Panc1 (cell line): Measurements from ENCODE around the gene ZNF135.

Experiments used
- POLR2AphosphoS5 ChIP-seq: IDR thresholded peaks from 2 replicates; pipeline ENCODE4 v1.6.1; 2012; ENCODE audit warnings: mild to moderate bottlenecking, low read depth, low read length, moderate library complexity
- SIN3A ChIP-seq: IDR thresholded peaks from 2 replicates; pipeline ENCODE4 v1.6.1; 2012; ENCODE audit warnings: low read depth, mild to moderate bottlenecking, low read length, moderate library complexity, borderline replicate concordance; ENCODE audit not compliant: insufficient read depth
- TCF7L2 ChIP-seq: IDR thresholded peaks from 2 replicates; pipeline ENCODE4 v1.6.1; 2011; ENCODE audit warnings: mild to moderate bottlenecking, low read depth, low read length, inconsistent platforms
- TF ChIP-seq, protein P1 (sequence below): fragments of 450-650 bp; IDR thresholded peaks from 2 replicates; pipeline ENCODE4 v1.5.1; 2017; ENCODE audit warnings: mild to moderate bottlenecking
- TF ChIP-seq, protein P2 (sequence below), 2 experiments: IDR thresholded peaks; 2 replicates each; pipeline ENCODE4 v1.6.1; 2011 to 2012; ENCODE audit warnings: low read depth in 2 of 2, control low read depth in 1 of 2, low read length in 1 of 2, mild to moderate bottlenecking in 1 of 2, moderate library complexity in 1 of 2; ENCODE audit not compliant: insufficient read depth in 1 of 2

DNA sequence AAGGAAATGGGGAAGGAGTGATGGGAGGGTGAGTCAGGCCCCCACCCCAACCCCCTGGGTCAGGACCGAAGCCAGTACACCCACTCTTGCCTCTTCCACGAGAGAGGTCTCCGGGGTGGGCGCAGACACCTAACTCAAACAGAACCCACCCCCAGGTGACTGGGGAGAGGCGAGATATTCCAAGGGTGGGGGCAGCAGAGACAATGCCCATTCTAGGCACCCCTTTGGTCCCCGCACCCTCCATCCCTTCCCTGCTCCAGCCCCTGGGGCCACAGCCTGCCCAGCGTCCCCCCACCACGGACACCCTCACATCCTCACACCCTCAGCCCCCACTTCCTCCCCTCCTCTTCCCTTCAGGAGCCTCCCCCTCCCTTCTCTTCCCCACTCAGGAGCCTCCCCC lies 38.3 kb downstream of the ZNF135 start:
- TF ChIP-seq, protein P1, sequence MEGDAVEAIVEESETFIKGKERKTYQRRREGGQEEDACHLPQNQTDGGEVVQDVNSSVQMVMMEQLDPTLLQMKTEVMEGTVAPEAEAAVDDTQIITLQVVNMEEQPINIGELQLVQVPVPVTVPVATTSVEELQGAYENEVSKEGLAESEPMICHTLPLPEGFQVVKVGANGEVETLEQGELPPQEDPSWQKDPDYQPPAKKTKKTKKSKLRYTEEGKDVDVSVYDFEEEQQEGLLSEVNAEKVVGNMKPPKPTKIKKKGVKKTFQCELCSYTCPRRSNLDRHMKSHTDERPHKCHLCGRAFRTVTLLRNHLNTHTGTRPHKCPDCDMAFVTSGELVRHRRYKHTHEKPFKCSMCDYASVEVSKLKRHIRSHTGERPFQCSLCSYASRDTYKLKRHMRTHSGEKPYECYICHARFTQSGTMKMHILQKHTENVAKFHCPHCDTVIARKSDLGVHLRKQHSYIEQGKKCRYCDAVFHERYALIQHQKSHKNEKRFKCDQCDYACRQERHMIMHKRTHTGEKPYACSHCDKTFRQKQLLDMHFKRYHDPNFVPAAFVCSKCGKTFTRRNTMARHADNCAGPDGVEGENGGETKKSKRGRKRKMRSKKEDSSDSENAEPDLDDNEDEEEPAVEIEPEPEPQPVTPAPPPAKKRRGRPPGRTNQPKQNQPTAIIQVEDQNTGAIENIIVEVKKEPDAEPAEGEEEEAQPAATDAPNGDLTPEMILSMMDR = no peak
- TF ChIP-seq, protein P2, sequence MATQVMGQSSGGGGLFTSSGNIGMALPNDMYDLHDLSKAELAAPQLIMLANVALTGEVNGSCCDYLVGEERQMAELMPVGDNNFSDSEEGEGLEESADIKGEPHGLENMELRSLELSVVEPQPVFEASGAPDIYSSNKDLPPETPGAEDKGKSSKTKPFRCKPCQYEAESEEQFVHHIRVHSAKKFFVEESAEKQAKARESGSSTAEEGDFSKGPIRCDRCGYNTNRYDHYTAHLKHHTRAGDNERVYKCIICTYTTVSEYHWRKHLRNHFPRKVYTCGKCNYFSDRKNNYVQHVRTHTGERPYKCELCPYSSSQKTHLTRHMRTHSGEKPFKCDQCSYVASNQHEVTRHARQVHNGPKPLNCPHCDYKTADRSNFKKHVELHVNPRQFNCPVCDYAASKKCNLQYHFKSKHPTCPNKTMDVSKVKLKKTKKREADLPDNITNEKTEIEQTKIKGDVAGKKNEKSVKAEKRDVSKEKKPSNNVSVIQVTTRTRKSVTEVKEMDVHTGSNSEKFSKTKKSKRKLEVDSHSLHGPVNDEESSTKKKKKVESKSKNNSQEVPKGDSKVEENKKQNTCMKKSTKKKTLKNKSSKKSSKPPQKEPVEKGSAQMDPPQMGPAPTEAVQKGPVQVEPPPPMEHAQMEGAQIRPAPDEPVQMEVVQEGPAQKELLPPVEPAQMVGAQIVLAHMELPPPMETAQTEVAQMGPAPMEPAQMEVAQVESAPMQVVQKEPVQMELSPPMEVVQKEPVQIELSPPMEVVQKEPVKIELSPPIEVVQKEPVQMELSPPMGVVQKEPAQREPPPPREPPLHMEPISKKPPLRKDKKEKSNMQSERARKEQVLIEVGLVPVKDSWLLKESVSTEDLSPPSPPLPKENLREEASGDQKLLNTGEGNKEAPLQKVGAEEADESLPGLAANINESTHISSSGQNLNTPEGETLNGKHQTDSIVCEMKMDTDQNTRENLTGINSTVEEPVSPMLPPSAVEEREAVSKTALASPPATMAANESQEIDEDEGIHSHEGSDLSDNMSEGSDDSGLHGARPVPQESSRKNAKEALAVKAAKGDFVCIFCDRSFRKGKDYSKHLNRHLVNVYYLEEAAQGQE (IDR thresholded peaks at IDR 0.05; ENCODE audit: insufficient read depth in 1 of 2, low read depth in 2 of 2, low read length in 1 of 2) = no peak
- no peak for TF ChIP-seq TCF7L2
- TF ChIP-seq POLR2AphosphoS5 = no peak
- no peak for TF ChIP-seq SIN3A
